IPS DF 6.9 (cell line): ENCODE data around the gene ZDHHC9.

ENCODE experiments used
- DNase-seq: peaks from one replicate; pipeline ENCODE4 v3.0.0-alpha.2; 2013; ENCODE audit warnings: low read depth, low spot score
- H3K27ac ChIP-seq: one replicate; pipeline ENCODE4 v1.5.1; 2013; ENCODE audit warnings: low read length, control low read depth
- H3K27me3 ChIP-seq: 2 replicates; pipeline ENCODE4 v1.6.1; 2013; ENCODE audit warnings: mild to moderate bottlenecking, low read length; ENCODE audit not compliant: control insufficient read depth, insufficient read depth
- H3K36me3 ChIP-seq: 2 replicates; pipeline ENCODE4 v1.6.1; 2013; ENCODE audit warnings: low read length; ENCODE audit not compliant: control insufficient read depth, insufficient read depth
- H3K4me1 ChIP-seq: 2 replicates; pipeline ENCODE4 v1.6.1; 2013; ENCODE audit warnings: low read length; ENCODE audit not compliant: control insufficient read depth, insufficient read depth
- H3K4me3 ChIP-seq: 2 replicates; pipeline ENCODE4 v1.5.1; 2013; ENCODE audit warnings: mild to moderate bottlenecking, low read length
- H3K9me3 ChIP-seq: 2 replicates; pipeline ENCODE4 v1.6.1; 2013; ENCODE audit warnings: low read length, inconsistent platforms; ENCODE audit not compliant: control insufficient read depth, insufficient read depth
- WGBS: extraction: QIAGEN DNeasy Blood & Tissue Kit; methylation state at CpG from one replicate; pipeline ENCODE4 v1.1.7; 2013; ENCODE audit warnings: mixed read lengths, missing lambda C conversion rate; ENCODE audit not compliant: insufficient read length, insufficient coverage; 5-methylcytosine and 5-hydroxymethylcytosine counted together

ZDHHC9 gene

GRCh38 chrX:129795584-129795983 is 48.1 kb downstream of the ZDHHC9 start:
- Histone ChIP-seq H3K4me3 (no peak overlapping the region), H3K9me3 (no peaks in the 10 kb centered on the region), H3K36me3 (no peaks in the 10 kb centered on the region), H3K27me3 (no peaks in the 10 kb centered on the region), H3K4me1 (no peaks in the 10 kb centered on the region), H3K27ac (no peak overlapping the region)
- no CpG with 5 or more reads among the region's 1 CpG for WGBS
- no peak for DNase-seq

GRCh38 chrX:129793604-129794191 is 50.0 kb downstream of the ZDHHC9 start:
- H3K27me3 ChIP-seq, result no peaks in the 10 kb centered on the region
- no peak overlapping the region for H3K4me3 ChIP-seq
- no peak overlapping the region for H3K27ac ChIP-seq
- no peaks in the 10 kb centered on the region for H3K36me3 ChIP-seq
- H3K9me3 ChIP-seq, result no peaks in the 10 kb centered on the region
- WGBS, result no CpG with 5 or more reads among the region's 20 CpGs
- no peaks in the 10 kb centered on the region for H3K4me1 ChIP-seq
- no peak for DNase-seq

- no peak for DNase-seq
- Histone ChIP-seq H3K36me3 (no peaks in the 10 kb centered on the region), H3K9me3 (no peaks in the 10 kb centered on the region), H3K4me1 (no peaks in the 10 kb centered on the region), H3K4me3 (no peak overlapping the region), H3K27me3 (no peaks in the 10 kb centered on the region), H3K27ac (no peak overlapping the region)
- WGBS, result no CpG with 5 or more reads among the region's 18 CpGs
These were observed 50.9 kb downstream of the ZDHHC9 start for GRCh38 chrX:129792586-129793291.

GRCh38 chrX:129791961-129792570 is 51.6 kb downstream of the ZDHHC9 start:
- DNase-seq, result no peak
- H3K4me1 ChIP-seq, result no peaks in the 10 kb centered on the region
- H3K36me3 ChIP-seq, result no peaks in the 10 kb centered on the region
- no peaks in the 10 kb centered on the region for H3K9me3 ChIP-seq
- H3K27me3 ChIP-seq, result no peaks in the 10 kb centered on the region
- no peak overlapping the region for H3K27ac ChIP-seq
- WGBS, result no CpG with 5 or more reads among the region's 11 CpGs
- H3K4me3 ChIP-seq, result no peak overlapping the region

- no peaks in the 10 kb centered on the region for H3K27me3 ChIP-seq
- no peaks in the 10 kb centered on the region for H3K36me3 ChIP-seq
- no peaks in the 10 kb centered on the region for H3K4me1 ChIP-seq
- H3K9me3 ChIP-seq, result no peaks in the 10 kb centered on the region
- H3K27ac ChIP-seq, result no peak overlapping the region
- H3K4me3 ChIP-seq, result no peak overlapping the region
- WGBS, result no CpG with 5 or more reads among the region's 8 CpGs
- no peak for DNase-seq
These were observed 52.4 kb downstream of the ZDHHC9 start for GRCh38 chrX:129791336-129791735.

GRCh38 chrX:129790808-129791207 is 52.9 kb downstream of the ZDHHC9 start:
- H3K9me3 ChIP-seq, result no peaks in the 10 kb centered on the region
- WGBS, result no CpG with 5 or more reads among the region's 9 CpGs
- no peak overlapping the region for H3K4me3 ChIP-seq
- H3K4me1 ChIP-seq, result no peaks in the 10 kb centered on the region
- DNase-seq, result no peak
- H3K27ac ChIP-seq, result no peak overlapping the region
- H3K27me3 ChIP-seq, result no peaks in the 10 kb centered on the region
- no peaks in the 10 kb centered on the region for H3K36me3 ChIP-seq

- H3K4me3 ChIP-seq, result no peak overlapping the region
- no peaks in the 10 kb centered on the region for H3K27me3 ChIP-seq
- H3K4me1 ChIP-seq, result no peaks in the 10 kb centered on the region
- no peaks in the 10 kb centered on the region for H3K36me3 ChIP-seq
- no CpG with 5 or more reads among the region's 3 CpGs for WGBS
- no peaks in the 10 kb centered on the region for H3K9me3 ChIP-seq
- H3K27ac ChIP-seq, result no peak overlapping the region
- DNase-seq, result no peak
These were observed 53.5 kb downstream of the ZDHHC9 start for GRCh38 chrX:129790146-129790545.

GRCh38 chrX:129788527-129788926 is 55.2 kb downstream of the ZDHHC9 start:
- Histone ChIP-seq H3K4me1 (no peaks in the 10 kb centered on the region), H3K27ac (no peak overlapping the region), H3K4me3 (no peak overlapping the region), H3K36me3 (no peaks in the 10 kb centered on the region), H3K27me3 (no peaks in the 10 kb centered on the region), H3K9me3 (no peaks in the 10 kb centered on the region)
- DNase-seq, result no peak
- no CpG with 5 or more reads among the region's 6 CpGs for WGBS

GRCh38 chrX:129787336-129788055 is 56.2 kb downstream of the ZDHHC9 start:
- DNase-seq, result no peak
- H3K4me1 ChIP-seq, result no peaks in the 10 kb centered on the region
- H3K4me3 ChIP-seq, result no peak overlapping the region
- H3K36me3 ChIP-seq, result no peaks in the 10 kb centered on the region
- H3K9me3 ChIP-seq, result no peaks in the 10 kb centered on the region
- H3K27ac ChIP-seq, result no peak overlapping the region
- H3K27me3 ChIP-seq, result no peaks in the 10 kb centered on the region
- no CpG with 5 or more reads among the region's 11 CpGs for WGBS

GRCh38 chrX:129786210-129786651 is 57.5 kb downstream of the ZDHHC9 start:
- Histone ChIP-seq H3K36me3 (no peaks in the 10 kb centered on the region), H3K4me3 (no peak overlapping the region), H3K4me1 (no peaks in the 10 kb centered on the region; the same call in 1 of the 2 replicates), H3K27me3 (no peaks in the 10 kb centered on the region), H3K9me3 (no peaks in the 10 kb centered on the region), H3K27ac (no peak overlapping the region)
- WGBS, result no CpG with 5 or more reads among the region's 3 CpGs
- no peak for DNase-seq
